ENCODE results near the gene TMEM41B.
"Not testable (repeated sequence)": the region's sequence is repeated elsewhere in the genome, so short reads cannot be mapped to it uniquely, and the experiment has no call there.

Gene TMEM41B

DNA sequence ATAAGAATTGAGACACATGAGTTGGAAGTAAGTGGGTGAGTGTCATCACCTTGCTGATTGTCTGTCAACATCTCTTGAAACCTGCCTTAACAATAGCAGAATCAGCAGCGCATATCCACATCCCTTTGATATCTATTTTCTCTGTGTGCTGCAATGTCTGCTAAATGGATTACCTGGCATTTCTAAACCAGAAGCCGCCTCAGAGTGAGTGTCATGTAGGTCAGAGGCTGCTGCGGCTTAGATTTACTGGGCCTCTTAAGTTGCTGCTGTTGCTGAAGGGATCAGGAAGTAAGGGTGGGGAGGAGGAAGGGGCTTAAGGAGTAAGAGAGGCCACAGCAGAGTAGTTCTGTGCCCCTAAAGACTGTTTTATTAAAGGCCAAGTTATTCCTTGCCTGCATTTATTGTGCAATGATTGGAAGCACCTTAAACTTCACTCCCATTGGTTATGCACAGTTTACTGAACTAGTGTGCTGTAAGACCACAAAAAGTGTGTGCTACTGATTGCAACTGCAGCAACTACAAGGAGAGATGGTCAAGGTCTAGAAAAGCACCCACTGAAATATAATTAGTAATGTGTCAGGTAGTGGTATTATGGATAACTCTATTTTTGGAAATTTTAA is 29.8 kb upstream of the TMEM41B start:
- TF ChIP-seq, protein P1, sequence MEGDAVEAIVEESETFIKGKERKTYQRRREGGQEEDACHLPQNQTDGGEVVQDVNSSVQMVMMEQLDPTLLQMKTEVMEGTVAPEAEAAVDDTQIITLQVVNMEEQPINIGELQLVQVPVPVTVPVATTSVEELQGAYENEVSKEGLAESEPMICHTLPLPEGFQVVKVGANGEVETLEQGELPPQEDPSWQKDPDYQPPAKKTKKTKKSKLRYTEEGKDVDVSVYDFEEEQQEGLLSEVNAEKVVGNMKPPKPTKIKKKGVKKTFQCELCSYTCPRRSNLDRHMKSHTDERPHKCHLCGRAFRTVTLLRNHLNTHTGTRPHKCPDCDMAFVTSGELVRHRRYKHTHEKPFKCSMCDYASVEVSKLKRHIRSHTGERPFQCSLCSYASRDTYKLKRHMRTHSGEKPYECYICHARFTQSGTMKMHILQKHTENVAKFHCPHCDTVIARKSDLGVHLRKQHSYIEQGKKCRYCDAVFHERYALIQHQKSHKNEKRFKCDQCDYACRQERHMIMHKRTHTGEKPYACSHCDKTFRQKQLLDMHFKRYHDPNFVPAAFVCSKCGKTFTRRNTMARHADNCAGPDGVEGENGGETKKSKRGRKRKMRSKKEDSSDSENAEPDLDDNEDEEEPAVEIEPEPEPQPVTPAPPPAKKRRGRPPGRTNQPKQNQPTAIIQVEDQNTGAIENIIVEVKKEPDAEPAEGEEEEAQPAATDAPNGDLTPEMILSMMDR (conservative IDR thresholded peaks at IDR 0.05; ENCODE audit: low read depth, low read length): no peak
- H3K4me3 ChIP-seq (ENCODE audit: low read depth, low read length): no peak overlapping the region
- no peak for DNase-seq (ENCODE audit: low read depth)

DNA sequence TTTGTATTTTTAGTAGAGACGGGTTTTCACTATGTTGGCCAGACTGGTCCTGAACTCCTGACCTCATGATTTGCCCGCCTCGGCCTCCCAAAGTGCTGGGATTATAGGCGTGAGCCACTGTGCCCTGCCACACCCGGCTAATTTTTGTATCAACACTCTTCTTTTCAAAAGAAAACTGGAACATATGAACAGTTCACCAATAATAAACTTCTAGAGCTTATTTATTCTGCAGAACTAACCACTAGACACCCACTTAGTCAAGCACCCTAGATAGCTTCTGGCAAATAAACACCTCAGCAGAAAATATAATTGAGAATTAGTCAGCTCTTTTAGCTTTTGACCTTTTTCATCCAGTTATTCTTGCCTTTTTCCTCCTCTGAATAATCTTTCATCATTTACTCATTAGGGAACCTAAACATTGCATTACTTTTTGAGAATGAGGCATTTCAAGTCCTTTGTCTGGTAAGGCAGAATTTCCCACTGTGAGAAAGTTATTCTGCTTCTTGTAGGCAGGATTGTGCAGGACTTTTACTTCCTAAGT is 27.3 kb upstream of the TMEM41B start:
- no peak overlapping the region for H3K4me3 ChIP-seq (ENCODE audit: low read depth, low read length)
- DNase-seq (ENCODE audit: low read depth): no peak
- TF ChIP-seq, protein P1 (conservative IDR thresholded peaks at IDR 0.05; ENCODE audit: low read depth, low read length): no peak

DNA sequence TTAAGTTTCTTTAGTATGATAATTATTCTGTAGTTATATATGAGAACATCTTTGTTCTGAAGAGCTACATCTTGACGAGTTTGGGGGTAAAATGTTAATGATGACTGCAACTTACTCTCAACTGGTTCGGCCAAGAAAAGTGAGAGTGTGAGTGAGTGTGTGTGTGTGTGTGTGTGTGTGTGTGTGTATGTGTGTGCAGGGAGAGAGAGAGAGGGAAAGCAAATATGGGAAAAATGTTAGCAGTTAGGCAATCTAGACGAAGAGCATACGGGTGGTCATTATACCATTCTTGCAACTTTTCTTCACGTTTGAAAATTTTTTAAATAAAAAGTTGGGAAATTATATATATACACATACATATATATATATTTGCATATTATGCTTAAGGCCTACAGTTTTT is 18.3 kb upstream of the TMEM41B start:
- TF ChIP-seq, protein P1 (conservative IDR thresholded peaks at IDR 0.05; ENCODE audit: low read depth, low read length): no peak
- no peak for DNase-seq (ENCODE audit: low read depth)
- no peak overlapping the region for H3K4me3 ChIP-seq (ENCODE audit: low read depth, low read length)

DNA sequence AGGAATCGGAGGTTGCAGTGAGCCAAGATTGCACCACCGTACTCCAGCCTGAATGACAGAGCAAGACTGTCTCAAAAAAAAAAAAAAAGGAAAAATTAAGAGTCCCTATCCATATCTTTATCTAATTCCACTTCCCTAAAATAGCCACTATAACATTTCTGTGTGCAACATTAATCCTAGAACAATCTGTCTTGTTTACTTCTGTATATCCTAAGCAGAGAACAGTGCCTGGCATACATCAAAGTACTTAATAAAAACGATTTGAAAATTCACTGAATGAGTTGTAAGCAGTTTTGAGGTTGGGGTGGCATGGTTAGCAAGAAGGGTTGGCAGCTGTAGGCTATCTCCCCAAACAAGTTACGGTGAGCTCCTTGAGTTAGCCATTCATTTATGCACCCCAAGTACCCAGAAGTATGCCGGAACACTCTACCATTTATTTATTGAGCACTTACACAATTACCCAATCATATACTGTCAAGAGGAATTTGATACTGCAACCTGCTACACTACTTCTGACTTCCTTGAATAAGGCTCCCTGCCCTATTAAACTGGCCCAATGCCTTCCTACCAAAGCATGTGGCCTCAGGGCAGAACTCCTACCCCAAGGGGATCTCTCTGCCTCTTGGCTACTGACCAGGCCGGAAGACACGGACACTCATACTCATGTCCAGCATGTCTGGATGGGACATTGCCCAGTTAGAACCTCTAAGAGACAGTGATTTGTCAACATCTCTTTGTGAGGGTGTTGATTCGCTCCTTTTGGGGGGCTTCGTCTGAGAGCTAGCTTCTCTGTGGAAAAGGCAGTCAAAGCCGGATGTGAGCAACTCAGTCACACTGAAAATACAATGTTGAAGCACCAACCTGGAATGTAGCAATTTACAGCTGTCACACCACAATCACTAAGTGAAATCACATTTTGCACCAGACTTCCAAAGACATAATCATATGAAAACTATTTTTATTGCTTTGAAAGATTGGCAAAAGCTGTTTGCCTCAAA is 16.3 kb upstream of the TMEM41B start:
- TF ChIP-seq, protein P1 (conservative IDR thresholded peaks at IDR 0.05; ENCODE audit: low read depth, low read length): no peak
- H3K4me3 ChIP-seq (ENCODE audit: low read depth, low read length): no peak overlapping the region
- no peak for DNase-seq (ENCODE audit: low read depth)

DNA sequence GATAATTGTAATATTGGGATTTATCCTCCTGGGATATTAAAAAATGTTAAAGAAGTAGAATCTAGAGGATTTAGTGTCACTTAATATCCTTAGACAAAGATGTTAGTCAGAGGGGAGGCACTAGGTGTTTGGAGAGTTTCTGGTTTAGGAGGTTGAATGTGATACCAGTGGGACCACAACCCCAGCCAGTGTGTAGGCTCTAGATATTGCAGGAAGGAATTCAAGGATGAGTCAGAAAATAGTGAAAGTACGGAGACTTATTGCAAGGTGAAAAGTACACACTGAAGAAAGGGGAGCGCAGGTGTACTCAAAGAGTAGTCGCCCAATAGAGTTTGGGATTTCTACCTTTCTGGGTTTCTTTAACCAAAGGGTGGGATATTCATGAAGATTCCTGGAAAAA is 5.7 kb upstream of the TMEM41B start:
- TF ChIP-seq, protein P1 (conservative IDR thresholded peaks at IDR 0.05; ENCODE audit: low read depth, low read length): no peak
- H3K4me3 ChIP-seq (ENCODE audit: low read depth, low read length): no peak overlapping the region
- no peak for DNase-seq (ENCODE audit: low read depth)

DNA sequence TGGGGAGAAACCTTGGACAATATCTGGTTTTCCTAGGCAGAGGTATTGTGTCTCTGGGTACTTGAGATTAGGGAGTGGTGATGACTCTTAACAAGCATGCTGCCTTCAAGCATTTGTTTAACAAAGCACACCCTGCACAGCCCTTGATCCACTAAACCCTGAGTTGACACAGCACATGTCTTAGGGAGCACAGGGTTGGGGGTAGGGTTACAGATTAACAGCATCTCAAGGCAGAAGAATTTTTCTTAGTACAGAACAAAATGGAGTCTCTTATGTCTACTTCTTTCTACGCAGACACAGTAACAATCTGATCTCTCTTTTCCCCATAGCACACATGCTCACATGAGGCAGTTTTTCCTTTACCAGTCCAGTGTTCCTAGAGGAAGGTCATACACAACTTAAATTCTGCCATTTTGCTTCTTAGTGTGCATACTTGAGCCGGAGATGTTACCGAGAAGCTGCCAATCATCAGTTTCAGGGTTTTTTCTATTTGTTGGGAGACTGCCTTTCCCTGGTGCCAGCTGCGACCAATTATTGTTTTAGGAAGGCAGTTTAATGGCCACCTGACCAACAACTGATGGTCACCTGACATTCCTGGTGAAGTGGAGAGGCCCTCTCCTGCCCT is 5.1 kb upstream of the TMEM41B start:
- not testable (repeated sequence) for DNase-seq (ENCODE audit: low read depth)

DNA sequence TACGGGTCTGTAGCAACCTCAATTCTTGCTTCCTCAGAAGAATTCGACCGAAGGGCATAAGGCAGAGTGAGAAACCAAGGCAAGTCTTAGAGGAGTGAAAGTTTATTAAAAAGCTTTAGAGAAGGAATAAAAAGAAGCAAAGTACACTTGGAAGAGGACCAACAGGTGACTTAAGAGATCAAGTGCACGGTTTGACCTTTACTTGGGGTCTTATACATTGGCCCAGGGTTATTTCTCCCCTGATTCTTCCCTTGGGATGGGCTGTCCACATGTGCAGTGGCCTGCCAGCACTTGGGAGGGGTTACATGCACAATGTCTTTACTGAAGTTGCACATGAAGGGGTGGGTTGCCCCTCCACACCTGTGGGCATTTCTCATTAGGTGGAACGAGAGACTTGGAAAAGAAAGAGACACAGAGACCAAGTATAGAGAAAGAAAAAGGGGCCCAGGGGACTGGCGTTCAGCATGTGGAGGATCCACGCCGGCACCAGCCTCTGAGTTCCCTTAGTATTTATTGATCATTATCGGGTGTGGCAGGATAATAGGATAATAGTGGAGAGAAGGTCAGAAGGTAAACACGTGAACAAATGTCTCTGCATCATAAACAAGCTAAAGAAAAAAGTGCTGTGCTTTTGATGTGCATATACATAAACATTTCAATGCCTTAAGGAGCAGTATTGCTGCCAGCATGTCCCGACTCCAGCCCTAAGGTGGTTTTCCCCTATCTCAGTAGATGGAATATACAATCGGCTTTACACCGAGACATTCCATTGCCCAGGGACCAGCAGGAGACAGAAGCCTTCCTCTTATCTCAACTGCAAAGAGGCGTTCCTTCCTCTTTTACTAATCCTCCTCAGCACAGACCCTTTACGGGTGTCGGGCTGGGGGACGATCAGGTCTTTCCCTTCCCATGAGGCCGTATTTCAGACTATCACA is 4.3 kb upstream of the TMEM41B start:
- not testable (repeated sequence) for DNase-seq (ENCODE audit: low read depth); H3K4me3 ChIP-seq (ENCODE audit: low read depth, low read length)

More for the DNA sequence above, 5.1 kb upstream of the TMEM41B start:
- H3K4me3 ChIP-seq (ENCODE audit: low read depth, low read length): not testable (repeated sequence)

Measured in choroid plexus epithelial cell (primary cell).